ENCODE results near the gene CD40LG.

Gene CD40LG

GRCh38 chrX:136667446-136668168 is 19.6 kb downstream of the CD40LG start:
- H3K4me3 ChIP-seq (ENCODE audit: low read depth, low read length) = no peak overlapping the region
- no peak for DNase-seq (ENCODE audit: low read depth)
- TF ChIP-seq CTCF (IDR thresholded peaks at IDR 0.05; ENCODE audit: control insufficient read depth, extremely low read depth, insufficient read depth) = no peak

GRCh38 chrX:136671006-136671610 is 23.1 kb downstream of the CD40LG start:
- H3K4me3 ChIP-seq (ENCODE audit: low read depth, low read length) = no peak overlapping the region
- no peak for DNase-seq (ENCODE audit: low read depth)
- TF ChIP-seq CTCF (IDR thresholded peaks at IDR 0.05; ENCODE audit: control insufficient read depth, extremely low read depth, insufficient read depth) = no peak

DNA sequence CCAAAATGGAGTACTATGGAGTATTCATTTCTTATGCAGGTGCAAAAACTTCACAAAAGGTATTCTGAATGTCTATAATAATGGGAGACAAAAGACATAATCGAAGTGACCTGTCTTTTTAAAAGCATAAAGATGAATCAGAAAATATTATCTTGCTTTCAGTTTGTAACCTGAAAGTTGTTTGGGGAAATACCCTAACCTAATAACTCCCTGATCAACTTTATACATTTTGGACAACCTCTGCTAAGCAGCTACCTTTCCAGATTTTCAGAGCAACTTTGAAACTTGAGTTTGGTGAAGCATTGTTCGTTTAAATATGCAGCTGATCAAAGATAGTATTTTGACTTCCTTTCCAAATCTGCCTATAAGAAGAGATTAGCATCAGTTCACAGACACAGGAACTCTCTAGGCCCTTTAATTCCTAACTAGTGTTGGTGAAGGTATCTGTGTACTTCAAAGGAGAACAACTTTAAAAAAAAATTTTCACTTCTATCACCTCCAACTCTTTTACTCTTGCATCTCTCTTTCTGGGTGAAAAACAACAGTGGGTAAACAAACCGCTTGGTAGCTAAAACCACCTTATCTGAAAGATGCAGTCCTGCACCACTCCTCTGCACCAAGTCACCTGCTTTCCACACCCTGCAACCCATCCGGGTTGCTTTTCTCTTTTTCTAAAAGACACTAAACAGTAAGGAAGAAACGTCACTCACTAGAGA is 26.5 kb downstream of the CD40LG start:
- TF ChIP-seq CTCF (IDR thresholded peaks at IDR 0.05; ENCODE audit: control insufficient read depth, extremely low read depth, insufficient read depth) = no peak
- H3K4me3 ChIP-seq (ENCODE audit: low read depth, low read length) = no peak overlapping the region
- DNase-seq (ENCODE audit: low read depth) = no peak

DNA sequence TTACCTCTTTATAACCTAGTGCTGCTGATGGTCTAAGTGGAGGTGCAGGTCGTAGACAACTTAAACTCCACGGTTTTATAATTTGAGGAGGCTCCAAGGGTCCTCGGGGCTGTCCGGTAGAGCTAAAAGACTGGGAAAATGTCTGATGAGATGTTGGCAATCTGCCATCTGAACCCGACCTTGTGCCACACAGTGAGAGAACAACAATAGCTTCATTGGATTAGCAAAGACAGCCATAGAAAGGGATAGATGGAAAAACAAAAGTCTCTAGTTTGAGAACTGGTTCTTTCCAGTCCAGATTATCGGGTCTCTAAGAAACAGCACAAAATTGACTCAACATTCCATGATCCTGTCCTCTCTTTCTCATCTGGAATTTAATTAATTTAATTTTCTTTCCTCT is 31.6 kb downstream of the CD40LG start:
- DNase-seq (ENCODE audit: low read depth) = no peak
- TF ChIP-seq CTCF (IDR thresholded peaks at IDR 0.05; ENCODE audit: control insufficient read depth, extremely low read depth, insufficient read depth) = no peak
- no peak overlapping the region for H3K4me3 ChIP-seq (ENCODE audit: low read depth, low read length)

- TF ChIP-seq CTCF (IDR thresholded peaks at IDR 0.05; ENCODE audit: control insufficient read depth, extremely low read depth, insufficient read depth) = no peak
- DNase-seq (ENCODE audit: low read depth) = no peak
- H3K4me3 ChIP-seq (ENCODE audit: low read depth, low read length) = no peak overlapping the region
Observed at GRCh38 chrX:136684120-136684519, 36.2 kb downstream of the CD40LG start.

DNA sequence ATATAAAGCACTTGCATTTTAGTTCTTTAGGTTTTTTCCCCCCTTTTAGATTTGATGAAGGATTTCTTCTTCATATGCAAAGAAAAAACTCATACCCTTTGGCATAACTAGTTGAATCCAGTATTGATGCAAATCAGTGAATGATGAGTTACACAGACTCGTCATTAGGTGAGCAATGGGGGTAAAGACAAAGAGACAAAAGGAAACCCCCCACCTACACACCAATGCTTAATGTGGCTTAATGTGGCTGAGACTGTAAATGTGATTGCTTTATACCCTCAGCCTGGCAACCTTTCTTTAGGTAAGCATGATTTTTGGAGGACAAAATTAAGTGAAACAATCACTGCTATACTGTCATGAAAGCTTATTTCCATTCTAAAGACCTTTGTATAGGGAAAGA is 39.5 kb downstream of the CD40LG start:
- no peak for TF ChIP-seq CTCF (IDR thresholded peaks at IDR 0.05; ENCODE audit: control insufficient read depth, extremely low read depth, insufficient read depth)
- no peak overlapping the region for H3K4me3 ChIP-seq (ENCODE audit: low read depth, low read length)
- DNase-seq (ENCODE audit: low read depth) = no peak
